ENCODE data around the gene AMPH. TPM values are rescaled to one million over a fixed set of nuclear protein-coding genes. Genes with fewer than 3 reads are reported as not detected.

Gene AMPH
- total and polyA plus RNA-seq, 7 donors, result 0.98 to 2.9 (median 1.6) TPM

GRCh38 chr7:38451840-38452239 is 179.3 kb downstream of the AMPH start:
- intact Hi-C loops (cut with DNase I), result no loop called here

GRCh38 chr7:38448584-38449234 is 182.5 kb downstream of the AMPH start:
- H3K4me1 ChIP-seq, result no peaks in the 10 kb centered on the region
- intact Hi-C loops (cut with DNase I), result no loop called here
- H3K36me3 ChIP-seq (ENCODE audit: insufficient read depth in 1 of 2, low read depth in 1 of 2), result no peaks in the 10 kb centered on the region
- no peak overlapping the region for H3K27ac ChIP-seq
- H3K9me3 ChIP-seq, result no peaks in the 10 kb centered on the region
- H3K27me3 ChIP-seq (ENCODE audit: insufficient read depth in 3 of 3, low read length in 2 of 3), result no peaks in the 10 kb centered on the region
- DNase-seq (no peak), ATAC-seq (no peak)
- WGBS, 3 donors, result 91 to 96% (median 93%) methylated on average over 5 of the region's 5 CpGs
- TF ChIP-seq CTCF (IDR thresholded peaks at IDR 0.05), result no peak
- H3K4me3 ChIP-seq, result no peak overlapping the region

More at GRCh38 chr7:38451840-38452239, 179.3 kb downstream of the AMPH start:
- TF ChIP-seq CTCF (IDR thresholded peaks at IDR 0.05), result no peak
- ATAC-seq, result no peak
- Histone ChIP-seq H3K4me1 (no peaks in the 10 kb centered on the region), H3K9me3 (no peaks in the 10 kb centered on the region), H3K27ac (no peak overlapping the region), H3K4me3 (no peak overlapping the region), H3K27me3 (ENCODE audit: insufficient read depth in 3 of 3, low read length in 2 of 3) (no peaks in the 10 kb centered on the region), H3K36me3 (ENCODE audit: insufficient read depth in 1 of 2, low read depth in 1 of 2) (no peaks in the 10 kb centered on the region)
- no peak for DNase-seq
- WGBS, 3 donors, result 12 to 21% (median 15%) methylated on average over 2 of the region's 2 CpGs

GRCh38 chr7:38448054-38448453 is 183.1 kb downstream of the AMPH start:
- Histone ChIP-seq H3K27ac (no peak overlapping the region), H3K27me3 (ENCODE audit: insufficient read depth in 3 of 3, low read length in 2 of 3) (no peaks in the 10 kb centered on the region), H3K36me3 (ENCODE audit: insufficient read depth in 1 of 2, low read depth in 1 of 2) (no peaks in the 10 kb centered on the region), H3K9me3 (no peaks in the 10 kb centered on the region), H3K4me3 (no peak overlapping the region), H3K4me1 (no peaks in the 10 kb centered on the region)
- intact Hi-C loops (cut with DNase I), result no loop called here
- no peak for TF ChIP-seq CTCF (IDR thresholded peaks at IDR 0.05)
- WGBS, 3 donors, result 51 to 61% (median 52%) methylated on average over 2 of the region's 2 CpGs
- DNase-seq (no peak), ATAC-seq (no peak)

- no peak for TF ChIP-seq CTCF (IDR thresholded peaks at IDR 0.05)
- H3K27me3 ChIP-seq (ENCODE audit: insufficient read depth in 3 of 3, low read length in 2 of 3), result peaks cover 0 to 2% (median 0%) of the 10 kb centered on the region in 3 donors
- ATAC-seq, result no peak
- H3K4me1 ChIP-seq, result no peaks in the 10 kb centered on the region
- no peaks in the 10 kb centered on the region for H3K9me3 ChIP-seq
- H3K27ac ChIP-seq, result no peak overlapping the region
- intact Hi-C loops (cut with DNase I), result no loop called here
- no peak overlapping the region for H3K4me3 ChIP-seq
- DNase-seq, result no peak
- H3K36me3 ChIP-seq (ENCODE audit: insufficient read depth in 1 of 2, low read depth in 1 of 2), result no peaks in the 10 kb centered on the region
Measured at GRCh38 chr7:38438970-38439369, 192.2 kb downstream of the AMPH start.

- no peak for ATAC-seq
- no peak for TF ChIP-seq CTCF (IDR thresholded peaks at IDR 0.05)
- no peaks in the 10 kb centered on the region for H3K36me3 ChIP-seq (ENCODE audit: insufficient read depth in 1 of 2, low read depth in 1 of 2)
- H3K9me3 ChIP-seq, result no peaks in the 10 kb centered on the region
- 86 to 91% (median 89%) methylated on average over 3 of the region's 3 CpGs for WGBS, 3 donors
- DNase-seq, result no peak
- no peaks in the 10 kb centered on the region for H3K27me3 ChIP-seq (ENCODE audit: insufficient read depth in 3 of 3, low read length in 2 of 3)
- H3K27ac ChIP-seq, result no peak overlapping the region
- no peaks in the 10 kb centered on the region for H3K4me1 ChIP-seq
- intact Hi-C loops (cut with DNase I), result no loop called here
- H3K4me3 ChIP-seq, result no peak overlapping the region
Measured at GRCh38 chr7:38432671-38433070, 198.5 kb downstream of the AMPH start.

Measured in psoas muscle (tissue), 8 donors.